ENCODE data around the gene NKD2.

Gene NKD2

DNA sequence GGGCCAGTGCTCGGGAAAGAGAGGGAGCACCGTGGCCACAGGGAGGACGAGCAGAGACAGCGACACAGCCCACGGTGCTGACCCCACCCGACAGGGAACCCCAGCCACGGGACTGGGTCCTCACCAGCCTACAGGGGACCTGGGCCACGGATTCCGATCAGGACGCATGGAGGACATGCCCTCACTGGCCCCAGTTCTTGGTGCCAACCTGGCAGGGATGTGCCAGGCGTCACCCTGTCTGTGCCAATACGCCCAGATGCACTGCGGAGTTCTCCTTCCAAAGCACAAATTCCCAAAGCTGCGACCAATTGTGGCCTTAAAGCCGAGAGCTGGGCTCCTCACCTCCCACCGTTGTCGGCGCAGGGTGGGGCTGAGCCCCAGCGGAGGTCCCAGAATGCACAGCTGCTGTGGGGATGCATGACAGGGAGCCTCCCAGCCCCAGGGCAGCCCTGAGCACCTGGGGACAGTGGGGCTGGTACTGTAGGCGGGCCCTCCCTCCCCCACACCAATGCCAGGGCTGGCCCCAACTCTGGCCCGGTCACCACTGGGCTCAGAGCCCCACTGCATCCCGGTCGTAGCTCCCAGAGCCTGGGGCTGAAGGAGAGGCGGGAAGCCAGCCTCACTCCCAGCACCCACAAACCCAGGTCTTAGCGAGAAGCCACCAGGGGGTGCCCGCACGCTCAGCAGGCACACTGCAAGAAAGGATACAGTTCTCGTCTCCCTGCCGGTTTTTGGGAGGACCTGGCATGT is 44.2 kb downstream of the NKD2 start:
- H3K36me3 ChIP-seq (replicated peaks) = no peaks in the 10 kb centered on the region
- in situ Hi-C loops (cut with HindIII; ENCODE audit: low pct_ligation_motif_present, low sequenced_read_pairs) = no loop called here
- no peak overlapping the region for H3K27ac ChIP-seq
- no peaks in the 10 kb centered on the region for H3K27me3 ChIP-seq (replicated peaks)
- H3K4me3 ChIP-seq (ENCODE audit: low read depth, low read length) = no peak overlapping the region
- no peak for TF ChIP-seq CTCF (IDR thresholded peaks at IDR 0.05; ENCODE audit: low read depth, low read length, missing control alignments)
- no peak for DNase-seq

- Histone ChIP-seq H3K27me3 (replicated peaks) (no peaks in the 10 kb centered on the region), H3K4me3 (ENCODE audit: low read depth, low read length) (no peak overlapping the region), H3K27ac (no peak overlapping the region), H3K36me3 (replicated peaks) (no peaks in the 10 kb centered on the region)
- TF ChIP-seq CTCF (IDR thresholded peaks at IDR 0.05; ENCODE audit: low read depth, low read length, missing control alignments) = no peak
- in situ Hi-C loops (cut with HindIII; ENCODE audit: low pct_ligation_motif_present, low sequenced_read_pairs) = no loop called here
- no peak for DNase-seq
These were observed 44.9 kb downstream of the NKD2 start for GRCh38 chr5:1053391-1054017.

DNA sequence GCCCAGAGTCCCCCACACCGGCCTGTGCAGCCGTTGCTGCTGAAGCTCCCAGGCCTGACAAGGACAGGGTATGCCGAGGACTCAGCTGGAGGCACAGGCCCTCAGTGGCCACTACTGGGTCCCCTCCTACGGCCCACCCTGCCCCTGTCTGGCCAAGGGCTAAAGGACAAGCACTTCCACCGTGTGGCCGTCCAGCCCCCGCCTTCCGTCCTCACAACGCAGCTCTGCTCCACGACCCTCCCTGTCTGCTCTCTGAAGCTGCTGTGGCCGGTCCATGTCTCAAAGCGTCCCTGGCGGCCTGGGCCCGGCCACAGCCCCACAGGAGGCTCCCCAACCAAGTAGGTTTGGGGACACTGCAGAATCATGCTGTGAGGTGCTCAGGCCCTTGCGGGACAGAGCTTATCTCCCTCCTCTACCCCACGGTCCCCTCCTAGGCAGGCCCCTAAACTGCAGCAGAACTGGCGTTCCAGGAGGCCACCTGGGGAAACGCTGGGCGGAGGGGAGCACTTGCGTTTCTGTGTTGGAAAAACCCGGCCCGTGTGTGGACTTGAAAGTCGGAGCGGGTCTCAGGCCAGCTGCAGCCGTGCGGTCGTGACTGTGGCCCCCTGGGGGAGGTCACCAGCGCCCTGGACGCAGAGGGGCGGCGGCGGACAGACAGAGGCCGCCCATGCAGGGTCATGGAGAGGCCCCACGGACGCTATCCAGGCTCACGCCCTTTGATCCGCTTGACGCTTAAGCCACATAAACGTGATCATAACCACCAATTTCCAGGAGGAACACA is 45.6 kb downstream of the NKD2 start:
- H3K4me3 ChIP-seq (ENCODE audit: low read depth, low read length) = no peak overlapping the region
- no peaks in the 10 kb centered on the region for H3K27me3 ChIP-seq (replicated peaks)
- no peak for TF ChIP-seq CTCF (IDR thresholded peaks at IDR 0.05; ENCODE audit: low read depth, low read length, missing control alignments)
- in situ Hi-C loops (cut with HindIII; ENCODE audit: low pct_ligation_motif_present, low sequenced_read_pairs) = no loop called here
- DNase-seq = no peak
- no peak overlapping the region for H3K27ac ChIP-seq
- H3K36me3 ChIP-seq (replicated peaks) = no peaks in the 10 kb centered on the region

GRCh38 chr5:1054799-1055775 is 46.5 kb downstream of the NKD2 start:
- Histone ChIP-seq H3K27me3 (replicated peaks) (no peaks in the 10 kb centered on the region), H3K4me3 (ENCODE audit: low read depth, low read length) (no peak overlapping the region), H3K27ac (no peak overlapping the region), H3K36me3 (replicated peaks) (no peaks in the 10 kb centered on the region)
- no peak for TF ChIP-seq CTCF (IDR thresholded peaks at IDR 0.05; ENCODE audit: low read depth, low read length, missing control alignments)
- no peak for DNase-seq
- in situ Hi-C loops (cut with HindIII; ENCODE audit: low pct_ligation_motif_present, low sequenced_read_pairs) = no loop called here

- Histone ChIP-seq H3K36me3 (replicated peaks) (no peaks in the 10 kb centered on the region), H3K27me3 (replicated peaks) (no peaks in the 10 kb centered on the region), H3K4me3 (ENCODE audit: low read depth, low read length) (no peak overlapping the region), H3K27ac (no peak overlapping the region)
- in situ Hi-C loops (cut with HindIII; ENCODE audit: low pct_ligation_motif_present, low sequenced_read_pairs) = no loop called here
- no peak for TF ChIP-seq CTCF (IDR thresholded peaks at IDR 0.05; ENCODE audit: low read depth, low read length, missing control alignments)
- DNase-seq = no peak
These were observed 47.5 kb downstream of the NKD2 start for GRCh38 chr5:1055896-1056610.
